ENCODE results near the gene PEAK1. TPM values are rescaled to one million over a fixed set of nuclear protein-coding genes. Genes with fewer than 3 reads are reported as not detected.

PEAK1 gene
- total RNA-seq, 1 experiment from 2014 or later: 21.2 TPM

DNA sequence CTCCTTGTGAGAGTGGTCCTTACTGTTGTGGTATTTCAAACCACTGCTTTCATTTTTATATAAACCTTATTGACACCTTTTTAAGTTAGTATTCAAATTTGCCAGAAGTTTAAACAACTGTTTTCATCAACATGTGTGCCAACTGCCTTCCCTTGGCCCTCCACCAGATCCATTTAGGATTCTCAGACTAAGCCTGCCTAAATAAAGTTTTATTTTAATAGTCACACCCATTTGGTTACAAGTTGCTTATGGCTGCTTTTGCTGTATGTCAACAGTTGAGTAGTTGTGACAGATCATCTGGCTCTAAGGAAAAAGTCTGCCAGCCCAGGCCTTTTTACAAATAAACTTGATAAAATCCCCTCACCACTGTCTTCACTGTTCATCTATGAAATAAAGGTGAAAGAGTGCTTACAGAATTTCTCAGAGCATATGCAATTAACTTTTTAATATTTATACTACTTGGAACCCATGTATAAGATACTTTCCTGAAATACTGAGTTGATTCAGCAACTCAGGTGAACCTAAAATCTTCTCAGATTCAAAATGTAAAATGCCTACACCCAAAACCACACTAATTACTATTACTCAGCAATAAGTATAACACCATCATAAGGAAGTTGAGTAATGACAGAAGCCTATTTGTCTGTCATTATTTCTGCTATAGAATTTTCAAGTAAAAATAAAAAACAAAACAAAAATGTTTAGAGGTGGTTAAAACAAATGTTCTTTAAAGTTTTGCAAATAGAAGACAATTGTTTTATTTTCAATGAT, 35.1 kb downstream of the PEAK1 start:
- no peaks in the 10 kb centered on the region for H3K36me3 Mint-ChIP-seq (ENCODE audit: insufficient read depth in 1 of 3, low read depth in 3 of 3)
- no peak for DNase-seq
- no peak overlapping the region for H3K14ac ChIP-seq (ENCODE audit: insufficient read depth, low read length)
- H2BK15ac ChIP-seq (ENCODE audit: low read depth, low read length): no peak overlapping the region
- no peaks in the 10 kb centered on the region for H3K27me3 Mint-ChIP-seq (ENCODE audit: low read depth)
- H3K9ac ChIP-seq (ENCODE audit: extremely low read depth, insufficient read length, low read length): no peak overlapping the region
- H3K23ac ChIP-seq (ENCODE audit: insufficient read length, low read depth, low read length): no peak overlapping the region
- no peaks in the 10 kb centered on the region for H3K9me3 ChIP-seq (ENCODE audit: control insufficient read depth, low read depth, low read length)
- H3K27ac Mint-ChIP-seq: no peak overlapping the region
- H4K8ac ChIP-seq (replicated peaks; ENCODE audit: insufficient read length, low read depth, low read length): no peak overlapping the region
- H3K4me3 Mint-ChIP-seq: no peak overlapping the region
- H3K27ac ChIP-seq (ENCODE audit: insufficient read length, low read depth, low read length): no peak overlapping the region
- H2BK20ac ChIP-seq (ENCODE audit: low read depth, low read length, poor library complexity, severe bottlenecking): no peak overlapping the region
- H3K56ac ChIP-seq (ENCODE audit: insufficient read length, low read depth, low read length): no peak overlapping the region
- H3K4me2 ChIP-seq (ENCODE audit: insufficient read depth, insufficient read length, low read length): no peak overlapping the region
- no peaks in the 10 kb centered on the region for H3K79me1 ChIP-seq (ENCODE audit: insufficient read depth, low read depth, low read length, poor library complexity, severe bottlenecking)
- no peak overlapping the region for H3K4ac ChIP-seq (ENCODE audit: low read depth, low read length)
- peaks cover 6 to 13% of the 10 kb centered on the region in 2 experiments; a peak in 3 of 4 replicates for H3K4me1 Mint-ChIP-seq
- no peak overlapping the region for H4K5ac ChIP-seq (ENCODE audit: insufficient read length, low read depth, low read length)
- no peaks in the 10 kb centered on the region for H3K79me2 ChIP-seq (ENCODE audit: insufficient read depth, low read length)
- H2AFZ ChIP-seq (ENCODE audit: low read length): no peak overlapping the region
- no peak overlapping the region for H2BK120ac ChIP-seq (ENCODE audit: low read depth, low read length, poor library complexity, severe bottlenecking)
- H3K18ac ChIP-seq (ENCODE audit: insufficient read length, low read depth, low read length): no peak overlapping the region
- H2BK5ac ChIP-seq (ENCODE audit: insufficient read length, low read length): no peak overlapping the region
- H3T11ph ChIP-seq (ENCODE audit: low read length): no peak overlapping the region
- no peak overlapping the region for H2BK12ac ChIP-seq (ENCODE audit: insufficient read length, low read depth, low read length)
- no peaks in the 10 kb centered on the region for H4K20me1 ChIP-seq (ENCODE audit: control insufficient read depth, insufficient read depth, insufficient read length)
- no peak overlapping the region for H2AK5ac ChIP-seq (ENCODE audit: insufficient read length, low read length)
- no peaks in the 10 kb centered on the region for H3K4me1 ChIP-seq (ENCODE audit: insufficient read depth, low read length)
- H3K23me2 ChIP-seq (ENCODE audit: insufficient read length, low read depth, low read length, poor library complexity, severe bottlenecking): no peaks in the 10 kb centered on the region
- H4K91ac ChIP-seq (ENCODE audit: insufficient read length, low read depth, low read length): no peak overlapping the region
- TF ChIP-seq, protein P1, sequence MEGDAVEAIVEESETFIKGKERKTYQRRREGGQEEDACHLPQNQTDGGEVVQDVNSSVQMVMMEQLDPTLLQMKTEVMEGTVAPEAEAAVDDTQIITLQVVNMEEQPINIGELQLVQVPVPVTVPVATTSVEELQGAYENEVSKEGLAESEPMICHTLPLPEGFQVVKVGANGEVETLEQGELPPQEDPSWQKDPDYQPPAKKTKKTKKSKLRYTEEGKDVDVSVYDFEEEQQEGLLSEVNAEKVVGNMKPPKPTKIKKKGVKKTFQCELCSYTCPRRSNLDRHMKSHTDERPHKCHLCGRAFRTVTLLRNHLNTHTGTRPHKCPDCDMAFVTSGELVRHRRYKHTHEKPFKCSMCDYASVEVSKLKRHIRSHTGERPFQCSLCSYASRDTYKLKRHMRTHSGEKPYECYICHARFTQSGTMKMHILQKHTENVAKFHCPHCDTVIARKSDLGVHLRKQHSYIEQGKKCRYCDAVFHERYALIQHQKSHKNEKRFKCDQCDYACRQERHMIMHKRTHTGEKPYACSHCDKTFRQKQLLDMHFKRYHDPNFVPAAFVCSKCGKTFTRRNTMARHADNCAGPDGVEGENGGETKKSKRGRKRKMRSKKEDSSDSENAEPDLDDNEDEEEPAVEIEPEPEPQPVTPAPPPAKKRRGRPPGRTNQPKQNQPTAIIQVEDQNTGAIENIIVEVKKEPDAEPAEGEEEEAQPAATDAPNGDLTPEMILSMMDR (conservative IDR thresholded peaks at IDR 0.05): no peak
- no peaks in the 10 kb centered on the region for H3K9me3 Mint-ChIP-seq
- no peaks in the 10 kb centered on the region for H3K27me3 ChIP-seq (ENCODE audit: insufficient read depth, low read length)

Measured in H9 (cell line).